Keratinocyte (primary cell): ENCODE measurements around the gene OLFML3. TPM values are rescaled to one million over a fixed set of nuclear protein-coding genes. Genes with fewer than 3 reads are reported as not detected.

Experiments used
- DNase-seq: peaks from one replicate; pipeline ENCODE4 v3.0.0-alpha.2; 2011; ENCODE audit warnings: low read depth, missing footprints, low spot score
- FAIRE-seq: peaks from 2 replicates; lab custom pipeline; 2011; peaks lifted over from hg19 to GRCh38; lab: Jason Lieb, UNC
- H2AFZ ChIP-seq: 2 replicates; pipeline ENCODE4 v1.6.0; 2012; ENCODE audit warnings: low read length, control low read depth, inconsistent platforms; ENCODE audit not compliant: control insufficient read depth
- H3K27ac ChIP-seq: 2 replicates; pipeline ENCODE4 v1.5.1; 2011; ENCODE audit warnings: low read length; ENCODE audit not compliant: control insufficient read depth, insufficient read depth
- H3K27me3 ChIP-seq: 3 replicates; pipeline ENCODE4 v1.6.0; 2011; ENCODE audit warnings: low read length; ENCODE audit not compliant: control insufficient read depth, insufficient read depth; ENCODE audit errors: extremely low read depth
- H3K36me3 ChIP-seq, 2 experiments: 2 replicates in 1 of 2; 3 replicates in 1 of 2; pipeline ENCODE4 v1.5.1; 2011; ENCODE audit warnings: low read length in 2 of 2, mild to moderate bottlenecking in 1 of 2; ENCODE audit not compliant: control insufficient read depth in 2 of 2, insufficient read depth in 2 of 2; ENCODE audit errors: extremely low read depth in 1 of 2
- H3K4me1 ChIP-seq: 3 replicates; pipeline ENCODE4 v1.5.1; 2011; ENCODE audit warnings: low read length; ENCODE audit not compliant: control insufficient read depth, insufficient read depth; ENCODE audit errors: extremely low read depth
- H3K4me2 ChIP-seq: 3 replicates; pipeline ENCODE4 v1.6.0; 2011; ENCODE audit warnings: low read depth, low read length; ENCODE audit not compliant: control insufficient read depth, insufficient read depth; ENCODE audit errors: extremely low read depth
- H3K4me3 ChIP-seq, 3 experiments: fragments of 200-600 bp in 1 of 3; sonication (generic) in 1 of 3; 2 replicates in 2 of 3; 3 replicates in 1 of 3; pipeline ENCODE4 v1.5.1; 2011 to 2016; ENCODE audit warnings: low read length in 3 of 3, mild to moderate bottlenecking in 3 of 3, control low read depth in 2 of 3, inconsistent platforms in 1 of 3, low read depth in 1 of 3, mixed read lengths in 1 of 3, mixed run types in 1 of 3, moderate library complexity in 1 of 3; ENCODE audit not compliant: control insufficient read depth in 2 of 3, insufficient read depth in 2 of 3; ENCODE audit errors: extremely low read depth in 1 of 3
- H3K79me2 ChIP-seq: 2 replicates; pipeline ENCODE4 v1.6.0; 2012; ENCODE audit warnings: low read length; ENCODE audit not compliant: control insufficient read depth, insufficient read depth
- H3K9ac ChIP-seq: 3 replicates; pipeline ENCODE4 v1.6.0; 2011; ENCODE audit warnings: low read length; ENCODE audit not compliant: control insufficient read depth, insufficient read depth; ENCODE audit errors: extremely low read depth
- H3K9me1 ChIP-seq: 3 replicates; pipeline ENCODE4 v1.6.0; 2011; ENCODE audit warnings: low read length; ENCODE audit not compliant: control insufficient read depth, insufficient read depth; ENCODE audit errors: extremely low read depth
- H3K9me3 ChIP-seq: 2 replicates; pipeline ENCODE4 v1.5.1; 2012; ENCODE audit warnings: low read depth, low read length; ENCODE audit not compliant: control insufficient read depth
- H4K20me1 ChIP-seq: 3 replicates; pipeline ENCODE4 v1.6.0; 2011; ENCODE audit warnings: low read length; ENCODE audit not compliant: control insufficient read depth, insufficient read depth; ENCODE audit errors: extremely low read depth
- EZH2 ChIP-seq: IDR thresholded peaks from one replicate; pipeline ENCODE4 v1.6.1; 2012; ENCODE audit warnings: inconsistent platforms, mild to moderate bottlenecking, low read length, moderate library complexity
- dilution Hi-C: fragments of 300-500 bp; cut with MboI; formaldehyde crosslinking; loops from one replicate; pipeline ENCODE4 v1.7.0; 2020; ENCODE audit warnings: low sequenced_read_pairs; ENCODE audit not compliant: extremely low pct_ligation_motif_present
- polyA plus RNA-seq, 5 experiments: library from polyadenylated mRNA; depleted of rRNA in 3 of 5; stranded (reverse) in 3 of 5; stranded (forward) in 1 of 5; unstranded in 1 of 5; fragments of >200 nt; gene quantifications; 1 replicate in 1 of 5; 2 replicates in 3 of 5; 3 replicates in 1 of 5; pipeline versions ENCODE4 v1.2.1 to v1.2.3, GENCODE V29; 2011 to 2012; ENCODE audit warnings: missing spikeins in 2 of 5, low read depth in 1 of 5, low replicate concordance in 1 of 5
- TF ChIP-seq, protein P1 (sequence below), 3 experiments: IDR thresholded peaks in 1 of 3; conservative IDR thresholded peaks in 1 of 3; optimal IDR thresholded peaks in 1 of 3; 2 replicates in 2 of 3; 3 replicates in 1 of 3; pipeline versions ENCODE3 to v1.5.1; 2011; ENCODE audit warnings: low read length in 3 of 3, mild to moderate bottlenecking in 3 of 3, moderate library complexity in 2 of 3, control low read depth in 1 of 3, inconsistent platforms in 1 of 3; ENCODE audit not compliant: insufficient read depth in 2 of 3; ENCODE audit errors: extremely low read depth in 1 of 3

The OLFML3 gene
- polyA plus RNA-seq, 1 donor (not counting 4 experiments of a cell fraction or from before 2014, with no cell fraction given) = 4.4 TPM

DNA sequence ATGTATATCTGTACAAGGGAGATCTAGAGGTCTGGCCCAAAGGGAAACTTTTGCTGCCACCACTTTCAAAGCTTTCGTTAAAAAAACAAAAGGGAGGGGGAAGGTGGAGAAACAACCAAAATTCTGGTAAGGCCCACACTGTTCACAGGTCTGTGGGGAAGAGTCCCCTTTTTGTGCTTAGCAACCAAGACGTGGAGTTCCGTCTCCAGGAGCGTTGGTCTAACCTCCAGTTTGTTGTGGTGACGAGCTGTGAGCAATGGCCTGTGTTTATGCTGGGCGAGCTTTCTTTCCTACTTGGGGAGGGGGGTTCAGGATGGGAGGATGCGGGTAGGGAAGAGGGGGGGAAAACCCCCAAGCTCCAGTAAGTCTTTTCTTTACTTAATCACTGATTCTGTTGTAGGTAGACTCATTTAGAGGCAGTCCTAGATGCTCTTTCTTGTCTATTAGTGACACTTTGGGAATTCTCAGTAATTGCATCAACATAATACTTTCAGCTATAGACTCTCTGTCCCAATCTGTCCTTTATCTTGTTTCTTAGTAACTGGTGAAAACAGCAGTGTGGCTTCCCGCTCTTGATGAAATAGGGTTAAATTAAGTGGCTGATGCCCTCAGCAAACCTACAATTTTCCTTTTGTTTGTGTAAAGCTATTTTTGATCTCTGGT lies 48.6 kb upstream of the OLFML3 start:
- Histone ChIP-seq H3K4me3 (peak overlapping the region; percentile 89 to 91 (median 90)), H3K79me2 (peaks cover 57% of the 10 kb centered on the region), H3K9ac (peak overlapping the region; percentile 94), H4K20me1 (peaks cover 2% of the 10 kb centered on the region), H3K9me1 (no peaks in the 10 kb centered on the region), H3K36me3 (no peaks in the 10 kb centered on the region), H3K9me3 (no peaks in the 10 kb centered on the region), H3K4me1 (peaks cover 21% of the 10 kb centered on the region), H2AFZ (peak overlapping the region; percentile 85), H3K4me2 (peak overlapping the region; percentile 100), H3K27ac (peak overlapping the region; percentile 94), H3K27me3 (no peaks in the 10 kb centered on the region)
- TF ChIP-seq EZH2 = no peak
- TF ChIP-seq, protein P1, sequence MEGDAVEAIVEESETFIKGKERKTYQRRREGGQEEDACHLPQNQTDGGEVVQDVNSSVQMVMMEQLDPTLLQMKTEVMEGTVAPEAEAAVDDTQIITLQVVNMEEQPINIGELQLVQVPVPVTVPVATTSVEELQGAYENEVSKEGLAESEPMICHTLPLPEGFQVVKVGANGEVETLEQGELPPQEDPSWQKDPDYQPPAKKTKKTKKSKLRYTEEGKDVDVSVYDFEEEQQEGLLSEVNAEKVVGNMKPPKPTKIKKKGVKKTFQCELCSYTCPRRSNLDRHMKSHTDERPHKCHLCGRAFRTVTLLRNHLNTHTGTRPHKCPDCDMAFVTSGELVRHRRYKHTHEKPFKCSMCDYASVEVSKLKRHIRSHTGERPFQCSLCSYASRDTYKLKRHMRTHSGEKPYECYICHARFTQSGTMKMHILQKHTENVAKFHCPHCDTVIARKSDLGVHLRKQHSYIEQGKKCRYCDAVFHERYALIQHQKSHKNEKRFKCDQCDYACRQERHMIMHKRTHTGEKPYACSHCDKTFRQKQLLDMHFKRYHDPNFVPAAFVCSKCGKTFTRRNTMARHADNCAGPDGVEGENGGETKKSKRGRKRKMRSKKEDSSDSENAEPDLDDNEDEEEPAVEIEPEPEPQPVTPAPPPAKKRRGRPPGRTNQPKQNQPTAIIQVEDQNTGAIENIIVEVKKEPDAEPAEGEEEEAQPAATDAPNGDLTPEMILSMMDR (optimal IDR thresholded peaks at IDR 0.05 in 1 of 3, IDR thresholded peaks at IDR 0.05 in 1 of 3, conservative IDR thresholded peaks at IDR 0.05 in 1 of 3; ENCODE audit: extremely low read depth in 1 of 3, insufficient read depth in 2 of 3, low read length in 3 of 3) = no peak
- dilution Hi-C loops = no loop called here
- FAIRE-seq (peak; percentile 13), DNase-seq (no peak)

DNA sequence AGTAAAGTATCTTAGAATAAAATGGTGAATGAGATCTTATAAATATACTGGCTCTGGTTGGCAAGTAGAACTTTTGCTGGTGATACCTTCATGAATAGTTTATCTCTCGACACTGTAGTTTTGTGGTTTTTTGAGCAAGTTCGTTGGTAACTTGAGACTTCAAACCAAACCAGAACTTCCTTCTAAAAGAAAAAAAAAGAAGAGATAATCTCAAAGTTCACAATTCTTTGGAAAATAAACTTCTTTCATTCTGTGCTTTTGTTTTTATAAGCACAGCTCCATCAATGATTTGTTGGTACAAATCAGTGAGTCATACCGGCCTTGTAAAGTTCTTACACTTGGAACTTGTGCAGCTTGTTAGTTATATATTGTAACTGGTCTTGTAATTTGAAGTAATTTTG lies 47.8 kb upstream of the OLFML3 start:
- FAIRE-seq = no peak
- Histone ChIP-seq H3K27me3 (no peaks in the 10 kb centered on the region), H3K4me3 (peak overlapping the region in 2 of 3 experiments; percentile 2 to 89), H3K9me1 (no peaks in the 10 kb centered on the region), H3K9ac (peak overlapping the region; percentile 94), H3K27ac (peak overlapping the region; percentile 94), H3K4me1 (peaks cover 21% of the 10 kb centered on the region), H3K79me2 (peaks cover 64% of the 10 kb centered on the region), H2AFZ (no peak overlapping the region), H4K20me1 (peaks cover 2% of the 10 kb centered on the region), H3K4me2 (peak overlapping the region; percentile 100), H3K9me3 (no peaks in the 10 kb centered on the region), H3K36me3 (no peaks in the 10 kb centered on the region)
- dilution Hi-C loops = no loop called here
- no peak for DNase-seq
- TF ChIP-seq EZH2 = no peak
- TF ChIP-seq, protein P1 (optimal IDR thresholded peaks at IDR 0.05 in 1 of 3, IDR thresholded peaks at IDR 0.05 in 1 of 3, conservative IDR thresholded peaks at IDR 0.05 in 1 of 3; ENCODE audit: extremely low read depth in 1 of 3, insufficient read depth in 2 of 3, low read length in 3 of 3) = no peak
